ENCODE results near the gene LMAN1L.

Gene LMAN1L

DNA sequence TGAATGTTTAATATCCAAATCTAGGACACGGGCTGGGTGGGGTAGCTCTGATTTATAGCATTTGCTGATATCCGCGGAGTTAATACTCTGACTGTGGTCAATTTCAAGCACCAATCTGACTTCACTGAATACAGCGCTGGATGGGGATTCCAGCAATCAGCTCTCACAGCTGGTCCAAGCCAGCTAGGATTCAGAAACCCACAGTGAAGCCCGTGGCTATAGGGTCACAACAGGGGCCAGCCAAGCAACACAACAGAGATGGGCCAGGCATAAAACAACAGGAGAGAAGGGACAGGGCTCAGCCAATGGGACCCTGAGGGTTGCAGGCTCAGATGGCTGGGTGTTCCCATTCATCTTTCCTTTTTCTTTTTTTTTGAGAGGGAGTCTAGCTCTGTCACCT is 5.4 kb upstream of the LMAN1L start:
- H3K9me3 Mint-ChIP-seq: no peaks in the 10 kb centered on the region
- H3K27me3 Mint-ChIP-seq (ENCODE audit: low read depth): peaks cover 9% of the 10 kb centered on the region
- H3K4me3 Mint-ChIP-seq: no peak overlapping the region
- H3K36me3 Mint-ChIP-seq (ENCODE audit: low read depth): peaks cover 11% of the 10 kb centered on the region
- TF ChIP-seq, protein P1, sequence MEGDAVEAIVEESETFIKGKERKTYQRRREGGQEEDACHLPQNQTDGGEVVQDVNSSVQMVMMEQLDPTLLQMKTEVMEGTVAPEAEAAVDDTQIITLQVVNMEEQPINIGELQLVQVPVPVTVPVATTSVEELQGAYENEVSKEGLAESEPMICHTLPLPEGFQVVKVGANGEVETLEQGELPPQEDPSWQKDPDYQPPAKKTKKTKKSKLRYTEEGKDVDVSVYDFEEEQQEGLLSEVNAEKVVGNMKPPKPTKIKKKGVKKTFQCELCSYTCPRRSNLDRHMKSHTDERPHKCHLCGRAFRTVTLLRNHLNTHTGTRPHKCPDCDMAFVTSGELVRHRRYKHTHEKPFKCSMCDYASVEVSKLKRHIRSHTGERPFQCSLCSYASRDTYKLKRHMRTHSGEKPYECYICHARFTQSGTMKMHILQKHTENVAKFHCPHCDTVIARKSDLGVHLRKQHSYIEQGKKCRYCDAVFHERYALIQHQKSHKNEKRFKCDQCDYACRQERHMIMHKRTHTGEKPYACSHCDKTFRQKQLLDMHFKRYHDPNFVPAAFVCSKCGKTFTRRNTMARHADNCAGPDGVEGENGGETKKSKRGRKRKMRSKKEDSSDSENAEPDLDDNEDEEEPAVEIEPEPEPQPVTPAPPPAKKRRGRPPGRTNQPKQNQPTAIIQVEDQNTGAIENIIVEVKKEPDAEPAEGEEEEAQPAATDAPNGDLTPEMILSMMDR (IDR thresholded peaks at IDR 0.05; ENCODE audit: unreplicated experiment in 3 of 3): no peak
- H3K27ac Mint-ChIP-seq: peak overlapping the region in 1 of 3 experiments; percentile 39
- peaks cover 8% of the 10 kb centered on the region for H3K4me1 Mint-ChIP-seq

DNA sequence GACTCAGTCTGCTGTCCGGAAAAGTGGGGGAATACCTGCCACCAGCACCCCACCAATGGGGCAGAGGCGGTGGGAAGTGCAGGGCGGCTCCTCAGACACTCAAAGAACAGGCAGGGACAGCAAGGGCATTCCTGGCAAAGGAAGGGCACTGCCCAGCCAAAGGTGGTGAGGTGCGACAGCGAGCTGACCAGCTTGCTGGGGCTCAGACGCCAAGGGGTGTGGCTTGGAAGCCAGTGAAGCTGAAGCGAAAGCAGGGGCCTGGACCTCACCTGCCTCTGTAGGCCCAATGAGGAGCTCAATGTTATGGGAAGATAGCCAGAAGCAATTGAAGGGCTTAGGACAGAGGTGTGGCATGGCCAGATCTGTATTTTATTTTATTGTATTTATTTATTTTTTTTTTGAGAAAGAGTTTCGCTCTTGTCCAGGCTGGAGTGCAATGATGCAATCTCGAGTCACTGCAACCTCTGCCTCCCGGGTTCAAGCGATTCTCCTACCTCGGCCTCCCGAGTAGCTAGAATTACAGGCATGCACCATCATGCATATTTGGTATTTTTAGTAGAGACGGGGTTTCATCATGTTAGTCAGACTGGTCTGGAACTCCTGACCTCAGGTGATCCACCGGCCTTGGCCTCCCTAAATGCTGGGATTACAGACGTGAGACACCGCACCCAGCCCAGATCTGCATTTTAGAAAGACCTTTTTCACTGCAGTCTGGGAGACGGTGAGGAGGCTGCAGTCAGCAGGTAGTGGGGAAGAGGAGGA is 4.4 kb upstream of the LMAN1L start:
- peaks cover 9% of the 10 kb centered on the region for H3K27me3 Mint-ChIP-seq (ENCODE audit: low read depth)
- peaks cover 11% of the 10 kb centered on the region for H3K36me3 Mint-ChIP-seq (ENCODE audit: low read depth)
- H3K4me3 Mint-ChIP-seq: no peak overlapping the region
- no peak overlapping the region for H3K27ac Mint-ChIP-seq
- peaks cover 8% of the 10 kb centered on the region for H3K4me1 Mint-ChIP-seq
- TF ChIP-seq, protein P1 (IDR thresholded peaks at IDR 0.05; ENCODE audit: unreplicated experiment in 3 of 3): no peak
- H3K9me3 Mint-ChIP-seq: no peaks in the 10 kb centered on the region

DNA sequence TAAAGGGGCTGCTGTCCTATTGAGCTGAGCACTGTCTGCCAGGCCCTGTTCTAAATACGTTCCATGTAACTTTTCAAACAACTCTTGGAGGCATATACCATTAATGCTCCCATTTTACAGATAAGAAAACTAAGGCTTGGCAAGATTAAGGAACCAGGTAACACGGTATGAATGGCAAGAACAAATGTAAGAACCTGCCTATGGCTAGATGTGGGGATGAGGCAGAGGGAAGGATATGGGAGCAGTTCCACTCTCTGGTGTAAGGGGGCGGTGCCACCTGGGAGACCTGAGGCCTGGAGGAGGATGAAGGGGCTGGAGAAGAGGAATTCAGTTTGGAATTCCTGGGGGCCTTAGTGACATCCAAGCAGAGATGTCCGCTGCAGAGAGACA is 3.8 kb upstream of the LMAN1L start:
- H3K27ac Mint-ChIP-seq: no peak overlapping the region
- H3K4me1 Mint-ChIP-seq: peaks cover 8% of the 10 kb centered on the region
- peaks cover 10% of the 10 kb centered on the region for H3K36me3 Mint-ChIP-seq (ENCODE audit: low read depth)
- no peaks in the 10 kb centered on the region for H3K9me3 Mint-ChIP-seq
- TF ChIP-seq, protein P1 (IDR thresholded peaks at IDR 0.05; ENCODE audit: unreplicated experiment in 3 of 3): no peak
- peaks cover 9% of the 10 kb centered on the region for H3K27me3 Mint-ChIP-seq (ENCODE audit: low read depth)
- no peak overlapping the region for H3K4me3 Mint-ChIP-seq

DNA sequence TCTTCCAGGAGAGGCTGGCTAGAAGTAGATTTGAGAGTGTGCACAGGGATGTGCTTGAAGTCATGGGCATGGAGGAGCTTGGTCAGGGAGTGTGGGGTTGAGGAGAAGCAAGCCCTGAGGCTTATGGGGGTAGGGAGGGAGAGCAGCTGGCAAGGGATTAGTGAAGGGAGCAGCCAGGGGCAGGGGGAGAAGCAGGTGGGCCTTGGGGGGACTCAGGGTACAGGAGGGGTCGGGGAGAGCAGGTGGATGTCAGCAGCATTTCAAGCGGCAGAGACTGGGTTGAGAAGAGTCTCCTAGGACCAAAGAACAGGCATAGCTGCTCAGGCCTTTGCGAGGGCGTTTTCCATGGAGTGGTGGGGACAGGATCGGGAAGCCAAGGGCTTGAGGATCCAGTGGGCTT is 3.4 kb upstream of the LMAN1L start:
- TF ChIP-seq, protein P1 (IDR thresholded peaks at IDR 0.05; ENCODE audit: unreplicated experiment in 3 of 3): no peak
- Mint-ChIP-seq H3K4me1 (peaks cover 8% of the 10 kb centered on the region), H3K27ac (no peak overlapping the region), H3K9me3 (no peaks in the 10 kb centered on the region), H3K27me3 (ENCODE audit: low read depth) (peaks cover 9% of the 10 kb centered on the region), H3K4me3 (no peak overlapping the region), H3K36me3 (ENCODE audit: low read depth) (peaks cover 6% of the 10 kb centered on the region)

DNA sequence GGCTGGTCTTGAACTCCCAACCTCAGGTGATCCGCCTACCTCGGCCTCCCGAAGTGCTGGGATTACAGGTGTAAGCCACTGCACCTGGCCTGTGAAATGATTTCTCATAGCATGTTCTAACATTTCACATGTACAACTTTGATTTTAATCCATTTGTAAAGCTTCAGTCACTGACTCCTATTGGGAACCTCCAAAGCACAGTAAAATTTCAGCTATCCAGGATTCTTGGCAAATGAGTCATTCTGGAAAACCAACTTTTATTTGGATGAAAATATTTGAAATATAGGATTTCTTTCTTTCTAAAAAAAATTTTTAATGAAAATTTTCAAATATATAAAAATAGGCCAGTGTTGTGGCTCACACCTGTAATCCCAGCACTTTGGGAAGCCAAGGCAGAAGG is 2.7 kb upstream of the LMAN1L start:
- no peak overlapping the region for H3K4me3 Mint-ChIP-seq
- H3K4me1 Mint-ChIP-seq: peaks cover 8% of the 10 kb centered on the region
- peaks cover 9% of the 10 kb centered on the region for H3K27me3 Mint-ChIP-seq (ENCODE audit: low read depth)
- TF ChIP-seq, protein P1 (IDR thresholded peaks at IDR 0.05; ENCODE audit: unreplicated experiment in 3 of 3): no peak
- H3K27ac Mint-ChIP-seq: no peak overlapping the region
- H3K9me3 Mint-ChIP-seq: no peaks in the 10 kb centered on the region
- peaks cover 1% of the 10 kb centered on the region for H3K36me3 Mint-ChIP-seq (ENCODE audit: low read depth)
